GM19043 (cell line): ENCODE data around the gene ADAMTS12.
A peak's percentile ranks its signal among the peaks of the same experiment; 100 is the strongest.

Experiments
- ATAC-seq: cut with Tn5 transposase; IDR thresholded peaks from one replicate; pipeline ENCODE4 v1.9.1; 2021; ENCODE audit warnings: low read depth; ENCODE audit not compliant: unreplicated experiment

The ADAMTS12 gene, protein sequence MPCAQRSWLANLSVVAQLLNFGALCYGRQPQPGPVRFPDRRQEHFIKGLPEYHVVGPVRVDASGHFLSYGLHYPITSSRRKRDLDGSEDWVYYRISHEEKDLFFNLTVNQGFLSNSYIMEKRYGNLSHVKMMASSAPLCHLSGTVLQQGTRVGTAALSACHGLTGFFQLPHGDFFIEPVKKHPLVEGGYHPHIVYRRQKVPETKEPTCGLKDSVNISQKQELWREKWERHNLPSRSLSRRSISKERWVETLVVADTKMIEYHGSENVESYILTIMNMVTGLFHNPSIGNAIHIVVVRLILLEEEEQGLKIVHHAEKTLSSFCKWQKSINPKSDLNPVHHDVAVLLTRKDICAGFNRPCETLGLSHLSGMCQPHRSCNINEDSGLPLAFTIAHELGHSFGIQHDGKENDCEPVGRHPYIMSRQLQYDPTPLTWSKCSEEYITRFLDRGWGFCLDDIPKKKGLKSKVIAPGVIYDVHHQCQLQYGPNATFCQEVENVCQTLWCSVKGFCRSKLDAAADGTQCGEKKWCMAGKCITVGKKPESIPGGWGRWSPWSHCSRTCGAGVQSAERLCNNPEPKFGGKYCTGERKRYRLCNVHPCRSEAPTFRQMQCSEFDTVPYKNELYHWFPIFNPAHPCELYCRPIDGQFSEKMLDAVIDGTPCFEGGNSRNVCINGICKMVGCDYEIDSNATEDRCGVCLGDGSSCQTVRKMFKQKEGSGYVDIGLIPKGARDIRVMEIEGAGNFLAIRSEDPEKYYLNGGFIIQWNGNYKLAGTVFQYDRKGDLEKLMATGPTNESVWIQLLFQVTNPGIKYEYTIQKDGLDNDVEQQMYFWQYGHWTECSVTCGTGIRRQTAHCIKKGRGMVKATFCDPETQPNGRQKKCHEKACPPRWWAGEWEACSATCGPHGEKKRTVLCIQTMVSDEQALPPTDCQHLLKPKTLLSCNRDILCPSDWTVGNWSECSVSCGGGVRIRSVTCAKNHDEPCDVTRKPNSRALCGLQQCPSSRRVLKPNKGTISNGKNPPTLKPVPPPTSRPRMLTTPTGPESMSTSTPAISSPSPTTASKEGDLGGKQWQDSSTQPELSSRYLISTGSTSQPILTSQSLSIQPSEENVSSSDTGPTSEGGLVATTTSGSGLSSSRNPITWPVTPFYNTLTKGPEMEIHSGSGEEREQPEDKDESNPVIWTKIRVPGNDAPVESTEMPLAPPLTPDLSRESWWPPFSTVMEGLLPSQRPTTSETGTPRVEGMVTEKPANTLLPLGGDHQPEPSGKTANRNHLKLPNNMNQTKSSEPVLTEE (N-terminal part only)

DNA sequence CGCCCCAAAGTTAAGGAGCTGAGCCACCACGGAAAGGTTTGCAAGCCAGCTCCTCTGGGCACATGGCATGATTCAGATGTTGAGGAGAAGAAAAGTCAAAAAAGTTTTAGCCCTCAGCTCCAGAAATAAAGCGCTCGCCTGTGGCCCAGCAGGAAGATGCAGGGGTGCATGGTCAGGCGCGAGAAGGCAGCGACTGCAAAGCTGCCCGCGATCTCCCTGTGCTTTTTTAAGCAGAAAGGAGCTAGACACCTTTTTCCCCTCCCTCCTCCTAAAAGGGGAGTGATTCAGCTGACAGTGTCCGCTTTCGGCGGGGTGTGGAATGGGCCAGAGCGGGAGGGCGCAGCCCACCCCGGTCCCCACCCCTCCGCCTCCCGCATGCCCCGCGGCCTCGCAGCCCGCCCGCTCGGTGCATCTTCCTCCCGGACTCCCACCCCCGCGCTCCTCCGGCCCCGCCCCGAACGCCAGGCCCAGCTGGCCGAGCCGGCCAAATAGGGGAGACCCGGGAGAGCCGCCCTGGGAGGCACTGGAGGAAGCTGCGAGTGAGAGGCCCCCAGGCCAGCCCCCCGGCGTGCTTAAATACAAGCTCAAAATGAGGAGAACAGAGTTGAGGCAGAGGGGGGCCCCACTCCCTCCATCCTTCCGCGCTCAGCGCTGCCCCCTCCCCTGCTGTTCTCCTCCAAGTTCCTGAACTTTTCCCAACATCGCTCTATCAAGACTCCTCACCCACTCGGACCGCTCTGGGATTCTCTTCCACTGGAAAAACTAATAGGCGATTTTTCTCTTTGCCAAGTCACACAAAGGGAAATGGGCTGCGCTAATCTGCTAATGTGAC, at the start of gene ADAMTS12:
TSS of gene ADAMTS12 (minus strand) at position 203 of the 832 bp plus-strand sequence. CDS start at position 69, 134 bp downstream.
- no peak for ATAC-seq

DNA sequence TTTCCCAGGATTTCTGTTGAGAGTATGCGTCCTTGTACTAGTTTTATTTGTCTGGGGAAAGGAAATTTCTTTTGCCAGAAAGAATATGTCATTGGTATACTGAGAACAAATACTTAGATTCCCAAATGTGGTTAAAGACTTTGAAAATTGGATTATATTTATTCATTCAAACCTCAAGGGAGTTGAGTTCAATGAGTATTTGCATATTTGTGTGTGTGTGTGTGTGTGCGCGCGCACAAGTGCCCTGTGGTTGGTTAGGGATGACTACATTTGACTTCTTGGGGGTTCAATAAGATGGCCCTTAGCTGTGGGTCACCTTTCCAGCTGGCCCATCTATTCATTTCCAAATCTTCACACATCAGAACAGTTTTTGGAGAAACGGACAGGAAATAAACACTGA, 49.3 kb upstream of the ADAMTS12 start:
- no peak for ATAC-seq

DNA sequence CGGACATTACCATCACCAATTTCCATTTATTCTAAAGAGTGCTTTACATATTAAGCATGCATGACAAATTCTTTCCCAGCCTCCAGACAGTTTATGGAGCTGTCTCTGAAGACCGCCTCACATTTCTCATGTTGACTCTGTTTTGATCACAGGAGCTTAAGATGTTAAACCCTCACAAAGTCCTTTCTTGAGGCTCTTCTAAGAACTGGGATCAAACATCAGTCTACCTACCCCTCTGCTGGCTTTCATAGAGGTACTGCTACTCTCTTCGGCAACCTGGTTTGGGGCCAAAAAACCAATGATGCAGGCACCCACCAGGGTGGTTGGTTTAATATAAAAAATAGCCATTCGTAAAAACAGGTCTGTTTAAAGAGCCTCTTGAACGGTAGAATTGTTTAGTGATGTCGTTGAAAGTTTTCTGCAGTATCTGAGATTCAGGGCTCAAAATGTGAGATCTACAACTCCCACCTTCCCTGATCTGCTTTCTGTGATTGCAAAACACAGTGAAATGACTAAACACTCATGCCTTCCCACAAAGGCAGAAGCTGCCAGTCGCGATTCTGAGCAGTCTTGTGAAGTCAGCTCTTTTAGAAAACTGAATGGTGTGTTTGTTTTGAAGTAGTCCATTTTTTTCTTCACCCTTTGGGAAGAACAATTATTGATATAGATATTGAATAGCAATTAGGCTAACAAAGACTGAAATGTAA, 47.9 kb upstream of the ADAMTS12 start:
- ATAC-seq = no peak

DNA sequence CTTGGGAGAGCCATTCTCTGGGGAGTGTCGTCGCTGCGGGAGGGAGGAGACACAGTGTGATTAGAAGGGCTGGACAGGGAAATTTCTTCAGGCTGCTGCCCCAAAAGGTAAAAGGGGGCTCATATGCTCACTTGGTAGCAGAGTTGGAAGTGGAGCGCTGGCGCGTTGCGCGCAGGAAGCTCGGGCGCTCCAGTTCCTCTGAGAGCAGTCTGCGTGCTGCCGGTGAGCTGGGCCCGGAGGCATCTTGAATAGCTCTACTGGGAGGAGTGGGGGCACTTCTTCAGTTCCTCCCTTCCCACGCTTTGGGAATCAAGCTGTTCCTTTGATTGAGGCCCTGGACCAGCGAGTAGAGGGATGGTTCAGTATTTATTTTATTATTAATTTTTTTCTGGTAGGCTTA, 47.1 kb upstream of the ADAMTS12 start:
- no peak for ATAC-seq

DNA sequence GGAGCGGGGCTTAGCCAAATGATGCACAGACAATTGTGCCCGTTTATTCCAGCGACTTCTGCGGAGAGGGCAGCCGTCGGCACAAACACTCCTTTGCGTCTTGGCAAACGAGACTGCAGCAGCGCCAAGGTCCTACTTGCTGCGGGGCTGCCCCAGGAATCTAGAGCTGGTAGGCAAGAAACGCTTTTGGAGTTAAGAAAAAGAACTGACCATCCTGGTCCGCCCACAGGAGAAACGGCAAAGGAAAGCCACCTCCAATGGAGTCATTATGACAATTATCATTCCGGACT, 46.7 kb upstream of the ADAMTS12 start:
- no peak for ATAC-seq

DNA sequence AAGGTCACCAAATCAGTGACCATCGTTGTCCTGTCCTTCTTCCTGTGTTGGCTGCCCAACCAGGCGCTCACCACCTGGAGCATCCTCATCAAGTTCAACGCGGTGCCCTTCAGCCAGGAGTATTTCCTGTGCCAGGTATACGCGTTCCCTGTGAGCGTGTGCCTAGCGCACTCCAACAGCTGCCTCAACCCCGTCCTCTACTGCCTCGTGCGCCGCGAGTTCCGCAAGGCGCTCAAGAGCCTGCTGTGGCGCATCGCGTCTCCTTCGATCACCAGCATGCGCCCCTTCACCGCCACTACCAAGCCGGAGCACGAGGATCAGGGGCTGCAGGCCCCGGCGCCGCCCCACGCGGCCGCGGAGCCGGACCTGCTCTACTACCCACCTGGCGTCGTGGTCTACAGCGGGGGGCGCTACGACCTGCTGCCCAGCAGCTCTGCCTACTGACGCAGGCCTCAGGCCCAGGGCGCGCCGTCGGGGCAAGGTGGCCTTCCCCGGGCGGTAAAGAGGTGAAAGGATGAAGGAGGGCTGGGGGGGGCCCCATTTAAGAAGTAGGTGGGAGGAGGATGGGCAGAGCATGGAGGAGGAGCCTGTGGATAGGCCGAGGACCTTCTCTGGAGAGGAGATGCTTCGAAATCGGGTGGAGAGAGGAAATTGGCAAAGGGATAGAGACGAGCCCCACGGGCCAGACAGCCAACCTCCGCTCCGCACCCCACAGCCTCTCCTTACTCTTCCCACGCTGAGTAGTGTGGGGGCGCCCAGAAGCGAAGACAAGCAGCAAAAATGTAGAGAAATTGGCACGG, 46.1 kb upstream of the ADAMTS12 start:
- no peak for ATAC-seq

DNA sequence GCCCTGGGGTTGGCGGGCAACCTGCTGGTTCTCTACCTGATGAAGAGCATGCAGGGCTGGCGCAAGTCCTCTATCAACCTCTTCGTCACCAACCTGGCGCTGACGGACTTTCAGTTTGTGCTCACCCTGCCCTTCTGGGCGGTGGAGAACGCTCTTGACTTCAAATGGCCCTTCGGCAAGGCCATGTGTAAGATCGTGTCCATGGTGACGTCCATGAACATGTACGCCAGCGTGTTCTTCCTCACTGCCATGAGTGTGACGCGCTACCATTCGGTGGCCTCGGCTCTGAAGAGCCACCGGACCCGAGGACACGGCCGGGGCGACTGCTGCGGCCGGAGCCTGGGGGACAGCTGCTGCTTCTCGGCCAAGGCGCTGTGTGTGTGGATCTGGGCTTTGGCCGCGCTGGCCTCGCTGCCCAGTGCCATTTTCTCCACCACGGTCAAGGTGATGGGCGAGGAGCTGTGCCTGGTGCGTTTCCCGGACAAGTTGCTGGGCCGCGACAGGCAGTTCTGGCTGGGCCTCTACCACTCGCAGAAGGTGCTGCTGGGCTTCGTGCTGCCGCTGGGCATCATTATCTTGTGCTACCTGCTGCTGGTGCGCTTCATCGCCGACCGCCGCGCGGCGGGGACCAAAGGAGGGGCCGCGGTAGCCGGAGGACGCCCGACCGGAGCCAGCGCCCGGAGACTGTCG, 45.4 kb upstream of the ADAMTS12 start:
- no peak for ATAC-seq

DNA sequence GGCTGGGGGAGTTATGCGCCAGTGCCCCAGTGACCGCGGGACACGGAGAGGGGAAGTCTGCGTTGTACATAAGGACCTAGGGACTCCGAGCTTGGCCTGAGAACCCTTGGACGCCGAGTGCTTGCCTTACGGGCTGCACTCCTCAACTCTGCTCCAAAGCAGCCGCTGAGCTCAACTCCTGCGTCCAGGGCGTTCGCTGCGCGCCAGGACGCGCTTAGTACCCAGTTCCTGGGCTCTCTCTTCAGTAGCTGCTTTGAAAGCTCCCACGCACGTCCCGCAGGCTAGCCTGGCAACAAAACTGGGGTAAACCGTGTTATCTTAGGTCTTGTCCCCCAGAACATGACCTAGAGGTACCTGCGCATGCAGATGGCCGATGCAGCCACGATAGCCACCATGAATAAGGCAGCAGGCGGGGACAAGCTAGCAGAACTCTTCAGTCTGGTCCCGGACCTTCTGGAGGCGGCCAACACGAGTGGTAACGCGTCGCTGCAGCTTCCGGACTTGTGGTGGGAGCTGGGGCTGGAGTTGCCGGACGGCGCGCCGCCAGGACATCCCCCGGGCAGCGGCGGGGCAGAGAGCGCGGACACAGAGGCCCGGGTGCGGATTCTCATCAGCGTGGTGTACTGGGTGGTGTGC, 44.7 kb upstream of the ADAMTS12 start, which contains the start of gene RXFP3:
TSS of gene RXFP3 (plus strand) at position 6 of the 636 bp plus-strand sequence. CDS start at position 361, 355 bp downstream.
- ATAC-seq = no peak

DNA sequence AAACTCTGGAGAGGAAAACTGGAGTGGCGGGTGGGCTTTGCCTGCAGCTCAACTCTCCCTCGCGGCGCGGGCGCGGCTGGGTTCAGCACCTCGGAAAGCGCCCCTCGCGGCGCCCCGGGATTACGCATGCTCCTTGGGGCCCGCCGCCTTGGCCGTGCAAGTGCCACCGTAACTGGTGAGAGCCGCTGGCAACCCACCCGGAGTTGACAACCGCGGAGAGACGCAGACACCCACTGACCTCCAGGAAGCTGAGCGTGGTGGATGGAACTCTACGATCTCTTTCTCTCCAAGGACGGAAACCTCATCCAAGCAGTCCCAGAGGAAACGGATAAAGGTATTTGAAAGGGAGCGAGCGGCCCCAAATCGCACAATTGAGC, 44.2 kb upstream of the ADAMTS12 start:
- ATAC-seq = no peak

DNA sequence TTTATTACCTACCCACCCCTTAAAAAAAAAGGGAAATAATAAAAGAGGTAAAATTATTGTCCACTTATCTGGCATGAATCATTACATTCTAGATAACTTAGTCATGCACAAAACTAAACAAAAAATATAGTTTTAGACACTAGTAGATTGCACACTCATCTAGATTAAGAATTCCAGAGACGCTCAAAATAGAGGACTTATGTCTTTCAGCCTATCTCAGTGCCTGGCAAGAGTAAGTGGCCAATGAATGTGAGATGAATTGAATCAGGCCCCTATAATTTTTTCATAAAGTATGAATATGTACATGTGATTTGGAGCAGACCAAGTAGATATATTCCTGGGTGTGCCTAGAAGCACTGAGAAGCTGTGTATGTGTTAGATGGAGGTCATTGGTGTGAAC, 42.4 kb upstream of the ADAMTS12 start:
- peak; percentile 17 for ATAC-seq

DNA sequence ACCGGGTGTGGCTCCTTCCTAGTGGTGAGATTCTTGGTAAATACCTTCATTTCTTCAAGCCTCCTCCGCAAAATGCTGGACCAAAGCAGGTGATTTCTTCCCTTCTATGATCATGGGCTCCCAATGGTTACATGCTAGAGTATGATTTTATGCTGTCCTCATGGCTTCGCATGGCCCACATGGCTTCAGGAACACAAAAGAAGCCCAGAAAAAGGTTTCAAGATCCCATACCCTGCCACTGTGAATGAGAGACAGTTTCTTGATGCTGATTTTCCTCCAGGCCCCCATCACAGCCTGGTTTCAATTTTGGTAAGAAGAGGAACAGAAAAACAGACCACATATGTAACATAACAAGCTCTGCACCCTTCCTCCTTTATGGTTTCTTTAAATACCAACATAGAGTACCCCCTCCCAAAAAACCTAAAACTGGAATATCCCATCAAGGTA, 42.0 kb upstream of the ADAMTS12 start:
- peak; percentile 84 for ATAC-seq

DNA sequence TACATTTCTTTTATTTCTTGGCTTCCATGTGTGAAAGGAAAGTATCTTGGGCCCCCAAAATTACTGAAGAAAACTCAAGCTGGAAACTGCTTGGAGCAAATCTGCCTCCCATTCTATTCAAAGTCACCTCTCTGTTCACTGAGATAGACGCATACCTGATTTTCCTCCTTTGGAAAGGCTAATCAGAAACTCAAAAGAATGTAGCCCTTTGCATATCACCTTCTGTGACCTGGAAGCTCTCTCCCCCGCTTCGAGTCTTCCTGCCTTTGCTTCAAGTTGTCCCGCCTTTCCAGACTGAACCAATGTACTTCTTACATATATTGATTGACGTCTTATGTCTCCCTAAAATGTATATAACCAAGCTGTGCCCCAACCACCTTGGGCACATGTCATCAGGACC, 39.3 kb upstream of the ADAMTS12 start:
- ATAC-seq = no peak

DNA sequence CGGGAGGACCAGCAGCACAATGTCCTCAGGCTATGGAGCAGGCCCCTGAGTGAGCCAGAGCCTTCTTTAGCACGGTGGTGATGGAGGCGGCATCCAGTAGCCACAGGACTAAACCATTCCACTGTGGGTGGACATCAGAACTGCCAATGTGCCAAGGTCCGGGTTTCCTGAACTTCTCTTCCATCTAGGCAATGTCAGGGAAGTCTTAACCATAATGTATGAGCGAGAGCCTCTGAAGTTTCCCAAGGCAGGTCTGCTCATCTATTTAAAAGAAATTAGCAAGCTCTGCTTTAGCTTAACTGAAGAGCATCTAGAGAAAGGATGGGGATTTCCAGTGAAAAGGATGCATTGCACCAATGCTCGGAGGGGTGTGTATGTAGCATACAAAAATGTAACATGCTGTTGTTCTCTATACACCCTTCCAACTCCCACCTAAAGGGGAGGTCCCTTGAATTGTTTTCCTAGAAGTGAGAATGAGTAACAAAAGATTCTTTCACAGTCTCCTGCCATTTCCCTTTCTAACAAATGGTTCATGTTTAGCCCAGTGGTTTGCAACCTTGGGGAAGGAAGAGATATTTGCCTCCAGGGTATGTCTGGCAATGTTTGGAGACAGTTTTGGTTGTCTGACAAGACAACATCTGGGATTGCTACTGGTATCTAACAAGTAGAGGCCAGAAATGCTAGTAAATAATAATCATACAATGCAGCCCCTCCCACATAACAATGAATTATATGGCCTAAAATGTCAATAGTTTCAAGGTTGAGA, 38.3 kb upstream of the ADAMTS12 start:
- ATAC-seq = no peak

DNA sequence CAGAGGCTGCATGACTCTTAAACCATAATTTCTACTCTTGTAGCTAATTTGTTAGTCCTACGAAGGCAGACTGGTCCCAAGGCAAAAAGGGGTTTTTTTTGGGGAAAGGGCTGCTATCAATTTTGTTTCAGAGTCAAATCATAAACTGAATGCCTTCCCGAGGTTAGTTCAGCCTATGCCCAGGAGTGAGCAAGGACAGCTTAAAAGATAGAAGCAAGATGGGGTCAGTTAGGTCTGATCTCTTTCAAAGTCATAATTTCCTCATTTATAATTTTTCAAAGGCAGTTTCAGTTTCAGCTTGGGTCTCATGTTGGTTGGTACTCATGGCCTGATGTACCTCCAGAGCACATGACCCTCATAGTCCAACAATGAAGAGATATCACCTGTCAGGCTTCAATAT, 36.5 kb upstream of the ADAMTS12 start:
- ATAC-seq = no peak

DNA sequence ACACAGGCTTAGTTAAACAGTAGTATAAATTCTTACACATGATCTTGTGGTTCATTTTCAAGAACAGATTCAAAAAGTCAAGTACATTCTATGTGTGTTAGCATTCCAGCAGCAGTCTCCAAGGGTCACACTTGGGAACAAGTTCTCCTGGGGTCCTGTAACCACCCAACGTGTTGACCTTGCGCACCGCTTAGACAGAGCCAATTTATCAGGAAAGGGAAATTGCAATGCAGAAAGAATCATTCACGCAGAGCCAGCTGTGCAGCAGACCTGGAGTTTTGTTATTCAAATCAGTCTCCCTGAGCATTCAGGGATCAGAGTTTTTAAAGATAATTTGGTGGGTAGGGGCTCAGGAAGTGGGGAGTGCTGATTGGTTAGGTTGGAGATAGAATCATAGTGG, 35.9 kb upstream of the ADAMTS12 start:
- no peak for ATAC-seq

DNA sequence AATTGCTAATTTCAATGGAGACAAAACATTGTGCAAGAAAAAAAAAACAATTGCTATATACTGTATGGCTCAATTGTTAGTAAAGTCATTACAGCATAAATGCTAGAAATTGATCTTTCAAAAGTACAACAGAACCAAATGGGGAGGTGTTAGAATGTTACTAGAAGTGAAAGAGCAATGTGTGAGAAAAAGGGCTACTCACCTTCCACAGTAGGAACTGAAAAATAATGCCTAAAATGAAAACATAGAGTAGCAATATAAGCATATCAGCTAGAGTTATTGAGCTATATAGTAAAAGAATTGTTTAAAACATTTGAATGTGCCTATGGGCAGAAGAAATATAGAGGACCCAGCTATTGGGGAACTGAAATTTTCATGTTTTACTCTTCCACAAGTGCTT, 33.5 kb upstream of the ADAMTS12 start:
- no peak for ATAC-seq

DNA sequence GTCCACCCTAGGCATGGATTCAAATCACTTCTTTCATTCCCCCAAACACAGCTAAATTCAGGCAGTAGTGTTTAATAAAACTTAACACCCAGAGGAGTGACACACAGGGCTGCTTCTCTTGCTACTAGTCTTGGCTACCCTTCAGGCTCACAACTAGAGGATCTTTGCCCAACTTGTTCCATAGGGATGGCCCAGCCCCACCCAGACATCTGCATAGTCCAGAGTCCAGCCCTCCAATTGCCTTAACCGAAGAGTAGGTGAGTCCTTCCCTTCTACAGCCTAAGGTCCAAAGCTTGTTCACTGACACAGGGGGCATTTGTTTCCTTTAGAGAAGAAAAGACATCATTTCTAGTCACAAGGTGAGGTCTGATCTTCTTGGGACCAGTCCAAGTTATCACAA, 29.2 kb upstream of the ADAMTS12 start:
- ATAC-seq = no peak
